ENCODE measurements around the gene REST. TPM values are rescaled to one million over a fixed set of nuclear protein-coding genes. Genes with fewer than 3 reads are reported as not detected.

Gene REST
- total RNA-seq, 2 experiments from 2014 or later = 41.0 to 41.2 TPM

DNA sequence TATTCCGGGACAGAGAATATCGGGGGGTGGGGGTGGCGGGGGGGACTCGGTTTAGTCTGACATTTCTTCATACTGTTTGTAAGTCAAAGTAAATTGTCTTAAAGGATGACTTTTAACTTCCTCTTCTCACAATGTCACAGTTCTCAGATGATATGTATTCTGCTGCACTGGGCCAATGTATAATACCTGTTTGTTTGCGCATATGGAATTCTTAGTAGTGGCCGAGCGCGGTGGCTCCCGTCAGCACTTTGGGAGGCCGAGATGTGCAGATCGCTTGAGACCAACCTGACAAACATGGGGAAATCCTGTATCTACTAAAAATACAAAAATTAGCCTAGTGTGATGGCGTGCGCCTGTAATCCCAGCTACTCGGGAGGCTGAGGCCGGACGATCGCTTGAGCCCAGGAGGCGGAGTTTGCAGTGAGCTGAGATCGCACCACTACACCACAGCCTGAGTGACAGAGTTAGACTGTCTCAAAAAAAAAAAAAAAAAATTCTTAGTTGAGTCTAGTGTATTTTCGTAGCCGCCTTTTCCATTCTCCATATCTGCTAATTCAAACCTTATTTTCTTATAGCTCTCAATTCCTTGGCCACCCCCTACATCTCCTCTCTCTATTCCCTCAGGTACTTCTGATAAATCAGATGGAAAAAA lies 71.8 kb downstream of the REST start:
- Mint-ChIP-seq H3K36me3 (ENCODE audit: low read depth) (peaks cover 62% of the 10 kb centered on the region), H3K4me3 (peak overlapping the region; percentile 96), H3K4me1 (ENCODE audit: low read depth) (peaks cover 40% of the 10 kb centered on the region), H3K9me3 (no peaks in the 10 kb centered on the region), H3K27ac (peak overlapping the region; percentile 99), H3K27me3 (no peaks in the 10 kb centered on the region)
- ChIA-PET POLR2A (interaction anchor here (1.0 to 6.2 kb wide), 7 partner anchors 10 to 544 kb away, joined by 3 to 76 read pairs (median 5); partner anchors contain the start of genes PAICS, PPAT and REST), CTCF (interaction anchor here (0.8 to 1.9 kb wide), 3 partner anchors 9 to 143 kb away, joined by 4 to 8 read pairs (median 4); no protein-coding TSS in a partner anchor)
- TF ChIP-seq, protein P1, sequence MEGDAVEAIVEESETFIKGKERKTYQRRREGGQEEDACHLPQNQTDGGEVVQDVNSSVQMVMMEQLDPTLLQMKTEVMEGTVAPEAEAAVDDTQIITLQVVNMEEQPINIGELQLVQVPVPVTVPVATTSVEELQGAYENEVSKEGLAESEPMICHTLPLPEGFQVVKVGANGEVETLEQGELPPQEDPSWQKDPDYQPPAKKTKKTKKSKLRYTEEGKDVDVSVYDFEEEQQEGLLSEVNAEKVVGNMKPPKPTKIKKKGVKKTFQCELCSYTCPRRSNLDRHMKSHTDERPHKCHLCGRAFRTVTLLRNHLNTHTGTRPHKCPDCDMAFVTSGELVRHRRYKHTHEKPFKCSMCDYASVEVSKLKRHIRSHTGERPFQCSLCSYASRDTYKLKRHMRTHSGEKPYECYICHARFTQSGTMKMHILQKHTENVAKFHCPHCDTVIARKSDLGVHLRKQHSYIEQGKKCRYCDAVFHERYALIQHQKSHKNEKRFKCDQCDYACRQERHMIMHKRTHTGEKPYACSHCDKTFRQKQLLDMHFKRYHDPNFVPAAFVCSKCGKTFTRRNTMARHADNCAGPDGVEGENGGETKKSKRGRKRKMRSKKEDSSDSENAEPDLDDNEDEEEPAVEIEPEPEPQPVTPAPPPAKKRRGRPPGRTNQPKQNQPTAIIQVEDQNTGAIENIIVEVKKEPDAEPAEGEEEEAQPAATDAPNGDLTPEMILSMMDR (IDR thresholded peaks at IDR 0.05) = no peak
- intact Hi-C loops (cut with micrococcal nuclease) = loop anchor here (5.0 kb wide), 1 partner anchor 72 kb away; the partner anchor contains the start of gene REST
- ATAC-seq (peak; percentile 12), DNase-seq (peak; percentile 80)

DNA sequence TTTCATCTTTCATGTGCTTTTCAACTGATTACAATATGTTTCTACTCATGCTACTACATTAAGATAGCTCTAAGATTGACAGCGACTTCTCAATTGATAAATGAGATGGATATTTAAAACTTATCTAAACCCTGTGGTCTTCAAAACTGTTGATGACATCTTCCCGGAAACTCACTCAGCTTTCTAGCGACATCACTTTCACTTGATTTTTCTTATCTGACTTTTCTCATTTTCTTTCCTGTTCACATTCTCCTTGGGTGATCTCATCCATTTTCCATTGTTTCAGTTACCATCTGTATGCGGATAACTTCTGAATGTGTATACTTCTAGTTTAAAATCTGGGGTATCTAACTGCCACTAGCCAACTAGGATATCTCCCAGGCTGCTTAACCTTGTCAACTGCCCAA lies 74.1 kb downstream of the REST start:
- H3K27ac Mint-ChIP-seq = peak overlapping the region; percentile 84
- ChIA-PET CTCF (interaction anchor here (1.0 kb wide), 1 partner anchor 9 kb away, joined by 3 read pairs; no protein-coding TSS in a partner anchor), POLR2A (interaction anchor here (0.9 to 6.2 kb wide), 4 partner anchors 9 to 223 kb away, joined by 3 to 76 read pairs (median 5); partner anchors contain the start of gene REST)
- no peaks in the 10 kb centered on the region for H3K27me3 Mint-ChIP-seq
- TF ChIP-seq, protein P1 (IDR thresholded peaks at IDR 0.05) = no peak
- H3K4me3 Mint-ChIP-seq = peak overlapping the region; percentile 96
- intact Hi-C loops (cut with micrococcal nuclease) = no loop called here
- H3K36me3 Mint-ChIP-seq (ENCODE audit: low read depth) = peaks cover 57% of the 10 kb centered on the region
- ATAC-seq (no peak), DNase-seq (no peak)
- H3K9me3 Mint-ChIP-seq = no peaks in the 10 kb centered on the region
- peaks cover 47% of the 10 kb centered on the region for H3K4me1 Mint-ChIP-seq (ENCODE audit: low read depth)

GRCh38 chr4:56986192-56986591 lies 78.5 kb downstream of the REST start:
- TF ChIP-seq, protein P1 (IDR thresholded peaks at IDR 0.05) = no peak
- ChIA-PET POLR2A (no interaction called here), CTCF (no interaction called here)
- Mint-ChIP-seq H3K4me1 (ENCODE audit: low read depth) (peaks cover 59% of the 10 kb centered on the region), H3K36me3 (ENCODE audit: low read depth) (peaks cover 65% of the 10 kb centered on the region), H3K27ac (no peak overlapping the region), H3K4me3 (no peak overlapping the region), H3K27me3 (no peaks in the 10 kb centered on the region), H3K9me3 (no peaks in the 10 kb centered on the region)
- ATAC-seq = no peak
- DNase-seq = no peak
- intact Hi-C loops (cut with micrococcal nuclease) = no loop called here

DNA sequence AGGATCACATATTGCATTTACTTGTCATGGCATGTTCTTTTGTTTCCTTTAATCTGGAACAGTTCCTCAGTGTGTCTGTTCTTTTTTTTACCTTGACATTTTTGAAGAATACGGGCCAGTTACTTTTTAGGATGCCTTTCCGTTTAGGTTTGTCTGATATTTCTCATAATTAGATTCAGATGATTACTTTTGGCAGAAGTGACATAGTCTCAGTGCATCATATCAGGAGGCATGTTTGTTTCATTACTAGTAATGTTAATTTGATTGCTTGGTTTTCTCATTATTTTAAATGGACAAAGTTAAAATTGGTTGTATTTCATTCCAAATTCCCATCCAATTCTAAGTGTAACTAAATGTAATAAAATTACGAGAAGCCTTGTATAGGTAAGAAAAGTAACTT lies 79.3 kb downstream of the REST start:
- H3K9me3 Mint-ChIP-seq = no peaks in the 10 kb centered on the region
- TF ChIP-seq, protein P1 (IDR thresholded peaks at IDR 0.05) = no peak
- ATAC-seq = no peak
- no peaks in the 10 kb centered on the region for H3K27me3 Mint-ChIP-seq
- intact Hi-C loops (cut with micrococcal nuclease) = no loop called here
- H3K27ac Mint-ChIP-seq = peak overlapping the region; percentile 55
- H3K4me3 Mint-ChIP-seq = no peak overlapping the region
- POLR2A ChIA-PET = interaction anchor here (1.5 to 7.6 kb wide), 2 partner anchors 8 to 26 kb away, joined by 4 to 64 read pairs; partner anchors contain the start of genes NOA1 and POLR2B
- no peak for DNase-seq
- CTCF ChIA-PET = no interaction called here
- H3K4me1 Mint-ChIP-seq (ENCODE audit: low read depth) = peaks cover 59% of the 10 kb centered on the region
- peaks cover 65% of the 10 kb centered on the region for H3K36me3 Mint-ChIP-seq (ENCODE audit: low read depth)

Measured in activated CD8-positive, alpha-beta T cell treated with anti-CD3 and anti-CD28 coated beads for 36 hours (primary cell).